ENCODE results near the gene TPO. TPM values are rescaled to one million over a fixed set of nuclear protein-coding genes. Genes with fewer than 3 reads are reported as not detected.

The TPO gene
- total RNA-seq, 2 experiments from 2014 or later = not detected

GRCh38 chr2:1550076-1550475, 136.8 kb downstream of the TPO start:
- Mint-ChIP-seq H3K4me3 (no peak overlapping the region), H3K9me3 (no peaks in the 10 kb centered on the region), H3K36me3 (ENCODE audit: low read depth) (no peaks in the 10 kb centered on the region), H3K27ac (no peak overlapping the region), H3K27me3 (peaks cover 7% of the 10 kb centered on the region), H3K4me1 (ENCODE audit: low read depth) (peaks cover 3% of the 10 kb centered on the region)
- no peak for TF ChIP-seq CTCF (IDR thresholded peaks at IDR 0.05)
- intact Hi-C loops (cut with micrococcal nuclease) = loop anchor here (10.0 kb wide), 1 partner anchor 835 kb away; no protein-coding TSS in a partner anchor
- ChIA-PET POLR2A (no interaction called here), CTCF (interaction anchor here (0.7 to 3.4 kb wide), 11 partner anchors 9 to 835 kb away, joined by 3 to 22 read pairs (median 4); no protein-coding TSS in a partner anchor)
- ATAC-seq (no peak), DNase-seq (no peak)

GRCh38 chr2:1550658-1551316, 137.5 kb downstream of the TPO start:
- Mint-ChIP-seq H3K4me1 (ENCODE audit: low read depth) (peaks cover 3% of the 10 kb centered on the region), H3K27ac (no peak overlapping the region), H3K9me3 (no peaks in the 10 kb centered on the region), H3K36me3 (ENCODE audit: low read depth) (no peaks in the 10 kb centered on the region), H3K4me3 (no peak overlapping the region), H3K27me3 (peaks cover 7% of the 10 kb centered on the region)
- peak; percentile 95 for TF ChIP-seq CTCF (IDR thresholded peaks at IDR 0.05)
- ATAC-seq (peak; percentile 80), DNase-seq (peak; percentile 65)
- intact Hi-C loops (cut with micrococcal nuclease) = loop anchor here (10.0 kb wide), 1 partner anchor 836 kb away; no protein-coding TSS in a partner anchor
- ChIA-PET POLR2A (no interaction called here), CTCF (interaction anchor here (0.6 to 3.4 kb wide), 14 partner anchors 9 to 835 kb away, joined by 3 to 22 read pairs (median 3); no protein-coding TSS in a partner anchor)

- H3K4me1 Mint-ChIP-seq (ENCODE audit: low read depth) = no peaks in the 10 kb centered on the region
- no peaks in the 10 kb centered on the region for H3K36me3 Mint-ChIP-seq (ENCODE audit: low read depth)
- no peak for DNase-seq
- TF ChIP-seq CTCF (IDR thresholded peaks at IDR 0.05) = no peak
- intact Hi-C loops (cut with micrococcal nuclease) = loop anchor here (10.0 kb wide), 1 partner anchor 837 kb away; no protein-coding TSS in a partner anchor
- ATAC-seq = no peak
- H3K27ac Mint-ChIP-seq = no peak overlapping the region
- peaks cover 4% of the 10 kb centered on the region for H3K27me3 Mint-ChIP-seq
- CTCF ChIA-PET = interaction anchor here (1.1 to 3.4 kb wide), 4 partner anchors 10 to 836 kb away, joined by 3 to 22 read pairs (median 11); no protein-coding TSS in a partner anchor
- H3K9me3 Mint-ChIP-seq = no peaks in the 10 kb centered on the region
- no peak overlapping the region for H3K4me3 Mint-ChIP-seq
- POLR2A ChIA-PET = interaction anchor here (0.6 to 0.8 kb wide), 2 partner anchors 464 to 567 kb away, joined by 3 to 5 read pairs; no protein-coding TSS in a partner anchor
These were observed 138.6 kb downstream of the TPO start for GRCh38 chr2:1551905-1552304.

GRCh38 chr2:1552611-1553010, 139.3 kb downstream of the TPO start:
- ChIA-PET POLR2A (interaction anchor here (0.8 kb wide), 1 partner anchor 464 kb away, joined by 3 read pairs; no protein-coding TSS in a partner anchor), CTCF (interaction anchor here (3.4 kb wide), 1 partner anchor 34 kb away, joined by 16 read pairs; no protein-coding TSS in a partner anchor)
- Mint-ChIP-seq H3K9me3 (no peaks in the 10 kb centered on the region), H3K27ac (no peak overlapping the region), H3K4me1 (ENCODE audit: low read depth) (no peaks in the 10 kb centered on the region), H3K27me3 (peaks cover 4% of the 10 kb centered on the region), H3K4me3 (no peak overlapping the region), H3K36me3 (ENCODE audit: low read depth) (no peaks in the 10 kb centered on the region)
- intact Hi-C loops (cut with micrococcal nuclease) = loop anchor here (10.0 kb wide), 1 partner anchor 838 kb away; no protein-coding TSS in a partner anchor
- TF ChIP-seq CTCF (IDR thresholded peaks at IDR 0.05) = no peak
- ATAC-seq (no peak), DNase-seq (no peak)

Data from activated CD8-positive, alpha-beta T cell treated with anti-CD3 and anti-CD28 coated beads for 36 hours (primary cell).